Epithelial cell of proximal tubule (primary cell): Measurements from ENCODE around the gene TP53TG5. TPM values are rescaled to one million over a fixed set of nuclear protein-coding genes. Genes with fewer than 3 reads are reported as not detected.

Source experiments
- DNase-seq: peaks from one replicate; pipeline ENCODE4 v3.0.0-alpha.2; 2011; ENCODE audit warnings: low read depth
- H3K4me3 ChIP-seq: 2 replicates; pipeline ENCODE4 v1.5.1; 2011; ENCODE audit warnings: low read depth, mild to moderate bottlenecking, low read length
- total RNA-seq: library from RNA; depleted of rRNA; stranded (reverse); fragments of >200 nt; gene quantifications from 2 replicates; pipeline ENCODE4 v1.2.3, GENCODE V29; 2015
- TF ChIP-seq, protein P1 (sequence below): conservative IDR thresholded peaks from 2 replicates; pipeline ENCODE4 v1.5.1; 2012; ENCODE audit warnings: low read depth, mild to moderate bottlenecking, low read length

Gene TP53TG5
- total RNA-seq, 1 donor from 2014 or later = not detected

DNA sequence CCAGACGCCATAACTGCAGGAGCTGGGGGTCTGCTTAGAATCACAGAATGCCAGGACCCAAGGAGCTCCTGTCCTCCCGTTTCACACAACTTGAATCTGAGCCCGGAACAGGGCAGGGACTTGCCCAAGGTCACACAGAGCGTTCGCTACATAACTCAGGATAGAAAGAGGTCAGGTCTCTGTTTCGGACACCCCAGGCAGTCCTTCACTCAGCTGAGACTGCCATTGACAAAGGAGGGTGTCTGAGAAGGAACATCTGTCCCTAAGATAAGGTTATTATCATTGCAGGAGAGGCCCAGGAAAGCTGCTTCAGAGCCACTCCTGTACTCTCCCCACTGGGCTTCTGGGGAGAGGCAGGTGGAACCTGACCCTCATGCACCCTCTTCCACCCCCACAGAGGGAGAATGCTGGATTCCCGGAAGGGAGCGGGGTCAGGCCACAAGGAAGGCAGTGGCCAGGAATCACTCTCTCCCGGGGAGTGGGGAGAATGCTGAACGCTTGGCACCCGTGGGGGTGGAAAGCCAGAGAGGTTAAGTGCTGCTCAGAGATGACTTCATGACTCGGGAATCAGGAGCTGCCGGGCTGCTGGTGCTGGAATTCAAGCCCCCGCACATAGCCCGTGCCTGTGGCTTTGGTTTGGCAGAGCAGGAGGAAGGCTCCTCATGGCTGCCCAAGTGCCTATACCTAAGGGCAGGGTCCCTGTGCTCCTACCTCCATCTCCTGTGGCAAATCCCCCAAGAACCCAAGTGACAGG, 40.6 kb downstream of the TP53TG5 start:
- peak overlapping the region; percentile 32 for H3K4me3 ChIP-seq
- TF ChIP-seq, protein P1, sequence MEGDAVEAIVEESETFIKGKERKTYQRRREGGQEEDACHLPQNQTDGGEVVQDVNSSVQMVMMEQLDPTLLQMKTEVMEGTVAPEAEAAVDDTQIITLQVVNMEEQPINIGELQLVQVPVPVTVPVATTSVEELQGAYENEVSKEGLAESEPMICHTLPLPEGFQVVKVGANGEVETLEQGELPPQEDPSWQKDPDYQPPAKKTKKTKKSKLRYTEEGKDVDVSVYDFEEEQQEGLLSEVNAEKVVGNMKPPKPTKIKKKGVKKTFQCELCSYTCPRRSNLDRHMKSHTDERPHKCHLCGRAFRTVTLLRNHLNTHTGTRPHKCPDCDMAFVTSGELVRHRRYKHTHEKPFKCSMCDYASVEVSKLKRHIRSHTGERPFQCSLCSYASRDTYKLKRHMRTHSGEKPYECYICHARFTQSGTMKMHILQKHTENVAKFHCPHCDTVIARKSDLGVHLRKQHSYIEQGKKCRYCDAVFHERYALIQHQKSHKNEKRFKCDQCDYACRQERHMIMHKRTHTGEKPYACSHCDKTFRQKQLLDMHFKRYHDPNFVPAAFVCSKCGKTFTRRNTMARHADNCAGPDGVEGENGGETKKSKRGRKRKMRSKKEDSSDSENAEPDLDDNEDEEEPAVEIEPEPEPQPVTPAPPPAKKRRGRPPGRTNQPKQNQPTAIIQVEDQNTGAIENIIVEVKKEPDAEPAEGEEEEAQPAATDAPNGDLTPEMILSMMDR = peak; percentile 3
- DNase-seq = no peak

DNA sequence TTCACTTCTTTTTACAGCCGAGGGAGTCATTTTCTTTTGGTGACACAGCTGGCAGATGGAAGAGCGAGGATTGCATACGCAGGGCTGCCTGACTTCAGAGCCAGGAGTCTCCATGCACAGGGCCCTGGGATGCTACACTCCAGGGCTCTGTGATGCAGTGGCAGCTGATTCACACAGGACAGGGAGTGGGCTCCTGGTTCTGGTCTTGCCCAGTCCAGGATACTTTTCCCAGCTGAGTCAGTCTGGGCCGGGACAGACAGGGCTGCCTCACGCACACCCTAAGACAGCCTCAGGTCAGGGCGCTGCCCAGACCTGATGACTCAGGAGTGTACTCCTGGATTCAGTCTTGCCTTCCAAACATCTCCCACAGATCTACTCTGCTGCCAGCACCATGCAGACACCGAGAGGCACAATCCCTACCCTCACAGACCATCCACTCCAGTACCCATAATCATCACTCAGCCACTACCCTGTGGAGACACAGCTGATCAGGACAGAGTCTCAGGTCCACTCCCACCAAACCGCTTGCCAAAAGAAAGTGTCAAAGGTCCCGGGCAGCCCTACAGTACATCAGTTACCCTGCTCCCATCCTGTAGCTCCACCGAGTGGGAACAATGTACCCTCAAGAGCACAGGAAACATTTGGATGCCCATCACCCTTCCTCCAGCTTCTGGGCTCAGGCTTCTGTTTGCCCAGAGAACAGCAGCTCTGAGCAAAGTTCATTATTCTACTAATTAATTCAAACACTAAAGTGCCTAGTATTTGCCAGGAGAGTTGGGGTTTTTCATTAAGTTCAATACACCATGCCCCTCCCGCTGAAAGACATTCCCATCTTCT, 41.4 kb downstream of the TP53TG5 start:
- H3K4me3 ChIP-seq = peak overlapping the region; percentile 32
- TF ChIP-seq, protein P1 = no peak
- no peak for DNase-seq

DNA sequence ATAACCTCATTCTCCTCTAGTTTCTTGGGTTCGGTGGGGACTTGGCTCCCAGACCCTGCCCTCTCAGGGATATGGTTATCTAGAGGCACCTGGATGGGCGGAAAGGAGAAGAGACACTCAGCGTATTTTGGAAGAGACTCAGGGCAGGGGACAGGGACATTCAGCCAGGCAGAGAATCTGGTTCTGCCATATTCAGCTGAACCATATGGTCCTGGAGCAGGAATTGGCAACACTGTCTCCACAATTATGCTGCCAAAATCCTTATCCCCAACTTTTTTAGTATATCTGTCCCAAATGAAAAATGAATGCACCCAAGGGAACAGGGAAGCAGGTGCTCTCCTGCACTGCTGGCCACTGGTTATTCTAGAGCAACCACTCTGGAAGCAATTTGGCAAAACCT, 47.6 kb downstream of the TP53TG5 start:
- H3K4me3 ChIP-seq = no peak overlapping the region
- DNase-seq = no peak
- TF ChIP-seq, protein P1 = no peak

GRCh38 chr20:45329497-45330319, 48.4 kb downstream of the TP53TG5 start:
- no peak for DNase-seq
- H3K4me3 ChIP-seq = no peak overlapping the region
- TF ChIP-seq, protein P1 = peak; percentile 40

DNA sequence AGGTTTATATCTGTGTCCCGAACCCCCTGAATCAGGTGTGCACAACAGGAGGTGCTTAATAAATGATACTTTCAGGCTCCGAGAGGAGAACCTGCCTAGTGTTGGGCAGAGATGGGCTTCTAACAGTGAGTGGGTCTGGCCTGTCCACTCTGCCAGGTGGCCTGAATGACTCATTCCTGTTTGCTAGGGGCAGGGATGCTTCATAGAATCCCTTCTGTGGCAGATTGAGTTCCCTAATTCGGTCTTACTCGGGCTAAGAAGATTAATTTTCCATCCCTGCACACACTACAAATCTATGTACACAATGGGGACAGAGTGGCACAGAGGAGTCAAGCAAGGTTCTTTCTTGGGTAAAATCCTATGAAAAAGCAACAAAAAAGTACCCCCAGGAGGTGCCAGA, 49.7 kb downstream of the TP53TG5 start:
- TF ChIP-seq, protein P1 = no peak
- no peak overlapping the region for H3K4me3 ChIP-seq
- no peak for DNase-seq

DNA sequence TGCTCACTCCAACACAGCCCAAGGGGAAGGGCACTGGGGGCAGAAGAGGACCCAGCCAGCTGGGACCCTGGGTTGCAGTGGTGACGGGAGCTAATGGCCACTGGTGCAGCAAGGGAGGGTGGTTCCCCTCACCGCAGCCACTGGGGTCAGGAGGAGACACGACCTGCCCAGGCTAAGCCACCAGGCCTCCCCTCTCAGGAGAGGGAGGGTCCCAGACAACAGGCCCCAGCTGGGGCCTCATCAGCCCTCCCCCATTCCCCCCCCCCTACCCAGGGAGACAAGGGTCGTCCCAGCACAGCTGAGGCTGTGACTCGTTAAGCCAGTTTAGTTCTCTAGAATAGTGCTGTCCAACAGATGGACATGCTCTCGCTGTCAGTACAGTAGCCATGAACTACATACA, 52.8 kb downstream of the TP53TG5 start:
- TF ChIP-seq, protein P1 = no peak
- H3K4me3 ChIP-seq = no peak overlapping the region
- no peak for DNase-seq
